ENCODE measurements around the gene KHDC1.

DNA sequence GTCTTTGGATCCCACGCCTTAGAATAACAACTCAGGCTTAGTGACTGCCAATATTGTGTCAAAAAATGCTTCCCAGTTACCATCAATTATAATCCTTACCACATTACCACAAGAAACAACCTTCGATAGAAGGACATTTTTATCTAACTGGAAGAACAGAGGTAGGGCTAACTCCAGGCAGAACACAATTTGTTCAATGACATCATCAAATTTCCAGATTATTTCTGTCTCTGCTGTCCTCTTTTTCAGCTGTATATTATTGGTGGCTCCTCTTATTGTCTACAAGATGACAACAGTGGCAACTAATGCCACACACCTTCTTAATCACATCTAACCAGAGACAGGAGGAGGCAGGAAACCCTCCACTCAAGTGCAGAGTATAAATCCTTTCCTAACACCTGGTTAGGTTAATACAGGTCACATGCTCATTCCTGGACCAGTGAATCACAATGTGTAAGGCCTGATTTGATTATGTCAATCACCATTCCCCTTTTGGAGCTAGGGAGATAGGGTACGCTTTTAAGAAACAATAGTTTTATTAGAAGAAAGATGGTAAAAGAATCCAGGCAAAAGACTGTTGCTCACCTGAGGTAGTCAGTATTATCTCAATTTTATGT lies 55.7 kb downstream of the KHDC1 start:
- no peak for TF ChIP-seq CTCF (IDR thresholded peaks at IDR 0.05)
- TF ChIP-seq POLR2A (IDR thresholded peaks at IDR 0.05), result no peak

Data from esophagus squamous epithelium (tissue), 4 donors.